NT2/D1 (cell line): ENCODE measurements around the gene PAX9.

Source experiments
- YY1 ChIP-seq: IDR thresholded peaks from 2 replicates; pipeline ENCODE4 v1.6.1; 2011; ENCODE audit not compliant: insufficient read length, insufficient read depth
- ZNF274 ChIP-seq: IDR thresholded peaks from 2 replicates; pipeline ENCODE4 v1.6.1; 2011; ENCODE audit warnings: mild to moderate bottlenecking, low read depth, low read length

- TF ChIP-seq YY1: no peak
- TF ChIP-seq ZNF274: no peak
Observed at GRCh38 chr14:36683083-36683724, 21.5 kb downstream of the PAX9 start.
